ENCODE measurements around the gene APBA2. TPM values are rescaled to one million over a fixed set of nuclear protein-coding genes. Genes with fewer than 3 reads are reported as not detected.
A peak's percentile ranks its signal among the peaks of the same experiment; 100 is the strongest.

APBA2 gene
- total RNA-seq, 1 donor from 2014 or later: 25.2 TPM

GRCh38 chr15:28914483-28915023 lies 28.8 kb downstream of the APBA2 start:
- DNase-seq (ENCODE audit: low read depth in 2 of 2): no peak

DNA sequence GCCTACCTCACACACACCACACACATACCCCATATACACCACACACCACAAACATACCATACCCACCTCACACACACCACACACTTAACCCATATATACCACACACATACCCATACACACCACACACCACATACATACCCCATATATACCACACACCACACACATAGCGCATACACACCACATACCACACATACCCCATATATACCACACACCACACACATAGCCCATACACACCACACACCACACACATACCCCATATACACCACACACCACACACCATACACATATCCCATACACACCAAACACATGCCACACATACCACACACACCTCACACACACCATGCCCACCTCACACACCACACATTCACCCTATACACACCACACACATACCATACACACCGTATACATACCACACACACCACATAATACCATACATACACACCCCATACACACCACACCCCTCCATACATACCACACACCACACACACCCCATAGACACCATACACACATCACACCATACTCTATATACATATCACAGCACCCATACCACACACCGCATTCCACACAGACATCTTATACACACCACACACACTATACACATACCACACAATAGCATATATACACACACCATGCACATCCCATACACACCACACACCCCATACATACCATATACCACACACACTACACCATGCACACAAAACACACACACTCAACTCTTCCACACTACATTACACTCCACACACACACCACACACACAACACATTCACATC lies 29.5 kb downstream of the APBA2 start:
- no peak for DNase-seq (ENCODE audit: low read depth in 2 of 2)

DNA sequence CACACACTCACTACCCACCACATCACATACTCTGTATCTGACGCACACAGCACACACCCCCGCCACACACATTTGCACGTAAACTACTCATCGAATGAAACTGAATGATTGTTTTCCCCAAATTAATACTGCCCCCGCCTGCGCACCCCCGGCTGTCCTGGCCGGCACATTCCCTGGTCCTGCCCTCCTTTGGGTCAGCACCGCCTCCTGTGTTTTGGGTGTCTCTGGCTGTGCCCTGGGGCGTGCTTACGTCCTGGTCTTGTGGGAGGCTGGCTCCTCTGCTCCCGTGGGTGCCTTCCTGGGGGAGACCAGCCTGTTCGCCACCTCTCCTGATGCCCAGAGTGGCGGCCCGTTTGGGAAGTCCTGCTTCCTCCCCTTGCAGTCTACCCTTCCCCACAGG lies 30.2 kb downstream of the APBA2 start:
- DNase-seq (ENCODE audit: low read depth in 2 of 2): no peak

DNA sequence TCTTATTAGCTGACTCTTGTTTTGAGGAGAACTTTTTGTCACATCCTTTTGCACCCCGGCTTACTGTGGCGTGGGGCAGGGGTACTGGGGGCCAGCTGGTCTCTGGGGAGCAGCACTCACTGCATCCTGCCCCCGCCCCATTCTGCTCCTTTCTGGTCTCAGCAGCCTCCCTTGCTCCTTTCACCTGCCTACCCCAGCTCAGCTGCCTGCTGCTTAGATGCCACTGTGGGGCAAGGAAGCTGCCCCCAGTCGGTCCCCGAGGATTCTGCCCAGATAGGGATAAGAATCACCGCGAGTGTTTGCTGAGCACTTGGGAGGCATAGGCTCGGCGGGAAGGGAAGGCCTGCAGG lies 32.0 kb downstream of the APBA2 start:
- DNase-seq (ENCODE audit: low read depth in 2 of 2): no peak

DNA sequence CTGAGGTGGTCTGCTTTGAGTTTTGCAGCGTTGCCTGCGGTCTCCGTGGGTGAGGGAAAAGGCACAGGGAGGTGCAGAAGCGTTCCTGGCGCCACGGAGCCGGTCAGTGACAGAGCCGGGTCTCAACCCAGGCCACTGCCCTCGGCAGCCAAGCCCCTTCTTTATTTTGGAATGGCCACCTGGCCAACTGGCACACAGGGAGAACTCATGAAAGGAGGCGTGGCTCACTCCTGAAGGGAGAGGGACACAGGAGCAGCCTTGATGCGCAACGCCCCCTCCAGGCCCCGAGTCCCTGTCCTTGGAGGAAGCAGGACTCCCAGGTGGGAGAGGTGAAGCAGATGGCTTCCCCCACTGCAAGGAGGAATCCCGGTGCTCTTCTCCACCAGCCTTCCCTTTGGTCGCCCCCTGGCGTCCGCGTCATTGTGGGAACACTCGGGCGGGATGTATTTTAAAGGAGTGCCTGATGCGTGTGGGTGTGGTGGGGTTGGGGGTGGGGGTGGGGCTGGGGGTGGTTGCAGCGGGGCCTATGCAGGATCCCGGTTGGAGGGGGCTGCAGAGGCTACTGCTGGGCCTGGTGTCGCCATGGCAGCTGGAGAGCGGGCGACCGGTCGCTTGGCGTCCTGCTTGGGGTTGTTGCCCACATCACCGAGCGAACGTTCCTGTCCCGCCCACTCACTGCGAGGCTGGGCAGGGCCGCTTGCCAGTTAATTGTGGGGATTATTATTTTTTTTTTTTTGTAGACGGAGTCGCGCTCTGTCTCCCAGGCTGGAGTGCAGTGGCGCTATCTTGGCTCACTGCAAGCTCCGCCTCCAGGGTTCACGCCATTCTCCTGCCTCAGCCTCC lies 32.6 kb downstream of the APBA2 start:
- DNase-seq (ENCODE audit: low read depth in 2 of 2): peak; percentile 39 to 42

DNA sequence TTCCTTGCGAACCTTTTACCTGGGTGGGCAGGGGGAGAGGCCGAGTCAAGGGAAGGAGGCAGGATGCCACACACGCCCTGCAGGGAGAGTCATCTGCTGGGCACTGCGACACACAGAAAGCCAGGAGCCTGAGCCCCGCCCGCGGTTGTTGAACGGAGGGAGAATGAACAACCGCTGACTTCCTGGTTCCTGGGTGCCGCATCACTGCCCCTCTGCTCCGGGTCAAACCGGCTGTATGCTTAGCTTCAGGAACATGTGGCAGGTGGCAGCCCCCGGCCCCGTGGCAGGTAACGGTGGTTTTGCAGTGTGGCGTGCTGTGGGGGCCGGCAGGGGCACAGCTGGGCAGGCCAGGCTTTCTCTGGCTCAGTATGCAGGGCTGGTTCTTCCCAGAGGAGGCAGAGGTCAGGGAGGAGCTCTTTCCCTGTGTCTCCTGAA lies 33.4 kb downstream of the APBA2 start:
- DNase-seq (ENCODE audit: low read depth in 2 of 2): no peak

DNA sequence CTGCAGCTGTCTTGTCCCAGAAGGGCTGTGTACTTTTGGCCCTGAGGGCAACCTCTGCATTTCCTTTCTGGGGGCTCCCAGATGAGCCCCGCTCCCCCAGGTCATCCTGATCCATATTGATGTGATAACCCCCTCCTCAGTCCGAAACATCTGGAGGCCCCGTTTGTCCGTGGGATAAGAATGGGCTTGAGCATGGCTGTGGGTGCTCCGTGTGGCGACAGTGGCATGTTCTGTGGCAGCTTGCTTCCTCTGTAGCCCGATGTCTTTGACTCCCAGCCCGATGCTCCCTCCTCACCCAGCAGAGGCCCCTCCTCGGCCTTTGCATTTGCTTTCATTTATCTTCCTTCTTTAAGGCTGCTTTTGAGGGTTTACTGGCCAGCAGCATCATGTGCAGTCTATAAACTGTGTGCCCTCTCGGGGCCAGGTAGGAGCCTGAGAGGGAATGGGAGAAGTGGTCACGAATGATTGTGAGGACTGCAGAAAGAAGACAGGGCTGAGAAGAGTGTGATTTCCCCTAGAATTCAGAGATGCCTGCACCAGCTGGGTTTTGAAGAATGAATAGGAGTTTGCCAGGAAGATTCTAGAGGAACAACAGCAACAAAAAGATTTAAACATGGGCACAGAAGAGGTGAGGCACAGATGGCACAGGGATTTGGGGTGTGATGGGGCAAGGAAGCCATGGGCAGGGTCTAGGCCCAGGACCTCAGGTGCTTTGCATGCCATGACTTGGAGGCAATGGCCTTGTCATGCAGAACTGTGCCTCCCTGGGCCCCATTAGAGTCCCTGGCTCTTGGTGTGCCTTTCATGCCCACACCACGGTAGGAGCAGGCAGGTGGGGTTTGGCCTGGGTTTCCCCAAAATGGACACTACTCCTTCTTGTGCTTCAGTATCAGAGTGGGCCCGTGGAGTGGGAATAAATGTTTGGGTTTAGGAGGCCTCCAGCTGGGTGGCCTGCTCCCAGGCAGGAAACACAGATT lies 34.2 kb downstream of the APBA2 start:
- DNase-seq (ENCODE audit: low read depth in 2 of 2): no peak

GRCh38 chr15:28920781-28921331 lies 35.1 kb downstream of the APBA2 start:
- no peak for DNase-seq (ENCODE audit: low read depth in 2 of 2)

- no peak for DNase-seq (ENCODE audit: low read depth in 2 of 2)
These were observed 35.6 kb downstream of the APBA2 start for GRCh38 chr15:28921336-28921735.

GRCh38 chr15:28921919-28922706 lies 36.3 kb downstream of the APBA2 start:
- DNase-seq (ENCODE audit: low read depth in 2 of 2): no peak

DNA sequence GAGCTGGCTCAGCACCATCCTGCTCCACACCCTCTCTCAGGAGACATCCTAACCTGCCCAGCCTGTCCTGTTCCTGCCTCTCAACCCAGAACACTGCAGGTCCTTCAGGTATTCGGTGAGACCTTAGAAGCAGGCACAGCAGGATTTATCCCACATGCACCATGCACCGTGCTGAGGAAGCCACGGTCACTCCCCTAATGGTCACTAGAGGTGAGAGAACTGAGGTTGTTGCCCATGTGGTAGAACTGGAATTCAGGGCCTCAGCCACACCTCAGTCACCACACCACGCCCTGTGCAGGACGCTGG lies 36.9 kb downstream of the APBA2 start:
- DNase-seq (ENCODE audit: low read depth in 2 of 2): no peak

GRCh38 chr15:28923726-28924280 lies 38.0 kb downstream of the APBA2 start:
- no peak for DNase-seq (ENCODE audit: low read depth in 2 of 2)

- DNase-seq (ENCODE audit: low read depth in 2 of 2): no peak
These were observed 41.3 kb downstream of the APBA2 start for GRCh38 chr15:28927043-28927442.

DNA sequence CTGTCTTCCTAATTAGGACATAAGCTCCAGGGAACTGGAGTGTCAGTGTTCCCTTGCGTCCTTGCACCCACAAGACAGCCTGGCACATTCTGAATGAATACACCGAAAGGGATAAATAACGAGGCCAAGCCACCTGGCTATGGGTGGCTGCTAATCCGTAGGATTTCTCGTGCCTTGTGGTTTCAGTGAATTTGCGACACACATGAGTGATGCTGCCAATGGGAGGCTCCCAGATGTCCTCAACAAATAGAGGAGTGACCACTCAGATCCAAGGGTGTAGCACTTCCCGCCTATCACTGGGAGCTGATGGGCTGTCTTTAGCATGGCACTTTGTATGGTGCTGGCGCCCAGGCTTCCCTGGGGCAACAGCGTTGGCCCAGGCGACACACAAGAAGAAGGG lies 43.4 kb downstream of the APBA2 start:
- no peak for DNase-seq (ENCODE audit: low read depth in 2 of 2)

DNA sequence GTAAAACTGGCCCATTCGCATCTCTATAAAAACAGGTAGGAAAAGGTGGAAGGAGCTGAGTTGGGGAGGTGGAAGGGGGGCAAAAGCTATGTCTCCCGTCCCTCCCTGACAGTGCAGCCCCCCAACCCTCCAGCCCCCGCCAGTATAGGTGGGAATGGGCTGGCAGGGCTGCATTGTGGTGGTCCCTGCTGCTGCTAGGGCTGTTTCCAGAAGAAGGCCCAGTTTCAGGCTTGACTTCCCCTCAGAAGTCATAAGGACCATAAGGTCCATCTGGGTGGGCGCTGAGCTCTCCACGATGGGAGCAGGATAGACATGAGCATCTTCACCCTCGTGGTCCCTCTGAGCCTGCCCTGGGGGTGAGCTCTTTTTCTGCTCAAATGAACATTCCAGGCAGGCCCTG lies 44.2 kb downstream of the APBA2 start:
- no peak for DNase-seq (ENCODE audit: low read depth in 2 of 2)

DNA sequence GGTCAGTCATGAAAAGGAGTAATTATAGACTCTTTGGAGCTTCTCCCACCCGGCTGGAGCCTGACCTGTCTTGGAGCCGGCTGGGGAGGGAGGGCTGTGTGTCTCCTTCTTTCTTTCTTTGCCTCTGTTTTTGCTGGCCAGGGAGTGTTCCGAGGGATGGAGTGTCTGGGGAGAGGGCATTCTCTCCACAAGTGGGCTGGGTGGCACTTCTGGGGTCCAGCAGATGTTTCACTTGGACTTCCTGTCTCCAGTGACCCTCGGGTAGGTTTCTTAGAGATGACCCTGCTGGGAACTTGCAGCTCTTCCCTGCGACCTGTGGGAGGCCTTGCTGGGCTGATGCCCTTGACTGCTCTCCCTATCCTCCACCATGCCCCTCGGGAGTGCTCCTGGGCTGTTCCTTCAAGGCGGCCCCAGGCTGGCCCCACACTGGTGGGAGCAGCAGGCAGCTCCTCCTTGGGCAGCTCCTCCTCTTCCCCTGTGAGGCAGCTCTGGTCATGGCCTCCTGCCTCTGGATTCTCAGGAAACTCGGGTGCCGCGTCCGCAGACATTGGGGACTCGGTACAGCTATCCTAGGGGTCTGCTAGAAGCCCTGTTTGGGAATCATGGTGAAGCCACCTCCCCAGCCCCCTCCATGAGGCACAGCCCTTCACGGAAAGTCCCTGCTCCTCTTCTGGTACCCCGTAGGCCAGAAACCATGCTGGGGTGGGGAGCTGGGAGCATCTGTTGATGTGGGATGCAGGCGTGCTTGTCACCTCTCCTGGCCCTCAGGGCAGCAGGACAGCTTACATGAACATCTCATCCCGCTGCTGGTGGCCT lies 44.9 kb downstream of the APBA2 start:
- no peak for DNase-seq (ENCODE audit: low read depth in 2 of 2)

- no peak for DNase-seq (ENCODE audit: low read depth in 2 of 2)
These were observed 46.1 kb downstream of the APBA2 start for GRCh38 chr15:28931828-28932227.

DNA sequence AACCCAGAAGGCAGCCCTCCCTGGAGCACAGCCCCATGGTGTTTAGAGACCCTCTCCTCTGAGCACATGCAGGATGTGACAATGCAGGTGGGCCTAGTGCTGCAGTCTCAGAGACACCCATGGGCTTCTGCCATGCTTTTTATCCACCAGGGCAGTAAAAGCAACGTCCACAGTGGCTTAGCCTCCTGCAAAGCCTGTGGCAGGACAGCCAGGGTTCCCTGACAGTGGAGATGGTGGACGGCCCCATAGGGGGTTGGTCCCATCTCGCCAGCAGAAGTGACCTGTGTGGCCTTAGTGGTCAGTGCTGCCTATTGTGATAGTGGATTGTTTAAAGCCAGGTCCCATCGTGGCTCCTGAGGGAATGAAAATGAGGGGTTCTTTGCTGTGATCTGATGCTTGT lies 46.6 kb downstream of the APBA2 start:
- no peak for DNase-seq (ENCODE audit: low read depth in 2 of 2)

GRCh38 chr15:28933710-28934445 lies 48.1 kb downstream of the APBA2 start:
- DNase-seq (ENCODE audit: low read depth in 2 of 2): no peak
